GM19463 (cell line): ENCODE data around the gene PBX4.

Source experiments
- ATAC-seq: cut with Tn5 transposase; IDR thresholded peaks from one replicate; pipeline ENCODE4 v1.9.1; 2021; ENCODE audit warnings: mild to moderate bottlenecking, moderate library complexity; ENCODE audit not compliant: unreplicated experiment

Gene PBX4

GRCh38 chr19:19592690-19593089, 25.8 kb downstream of the PBX4 start:
- ATAC-seq: no peak

GRCh38 chr19:19591133-19591825, 27.2 kb downstream of the PBX4 start:
- ATAC-seq: peak; percentile 78

GRCh38 chr19:19588546-19588945, 29.9 kb downstream of the PBX4 start:
- ATAC-seq: no peak

GRCh38 chr19:19587771-19588170, 30.7 kb downstream of the PBX4 start:
- ATAC-seq: no peak

- ATAC-seq: no peak
Measured at GRCh38 chr19:19584356-19584755, 34.1 kb downstream of the PBX4 start.

- ATAC-seq: no peak
Measured at GRCh38 chr19:19582471-19582870, 36.0 kb downstream of the PBX4 start.

- no peak for ATAC-seq
Measured at GRCh38 chr19:19581391-19581790, 37.1 kb downstream of the PBX4 start.

- no peak for ATAC-seq
Measured at GRCh38 chr19:19580418-19580817, 38.1 kb downstream of the PBX4 start.

- ATAC-seq: no peak
Measured at GRCh38 chr19:19579533-19580361, 38.7 kb downstream of the PBX4 start.

GRCh38 chr19:19578252-19578651, 40.2 kb downstream of the PBX4 start:
- no peak for ATAC-seq

GRCh38 chr19:19575411-19575810, 43.1 kb downstream of the PBX4 start:
- no peak for ATAC-seq

GRCh38 chr19:19571071-19571786, 47.3 kb downstream of the PBX4 start:
- ATAC-seq: no peak

GRCh38 chr19:19570571-19570970, 47.9 kb downstream of the PBX4 start:
- ATAC-seq: no peak

GRCh38 chr19:19568802-19569756, 49.4 kb downstream of the PBX4 start:
- ATAC-seq: no peak

- no peak for ATAC-seq
Measured at GRCh38 chr19:19567391-19567790, 51.1 kb downstream of the PBX4 start.

GRCh38 chr19:19566306-19566705, 52.2 kb downstream of the PBX4 start:
- ATAC-seq: no peak

GRCh38 chr19:19563348-19563848, 55.1 kb downstream of the PBX4 start:
- ATAC-seq: no peak

- ATAC-seq: no peak
Measured at GRCh38 chr19:19562665-19563347, 55.7 kb downstream of the PBX4 start.

- ATAC-seq: no peak
Measured at GRCh38 chr19:19561946-19562664, 56.4 kb downstream of the PBX4 start.
